IMR-90 (cell line): ENCODE measurements around the gene S1PR1. TPM values are rescaled to one million over a fixed set of nuclear protein-coding genes. Genes with fewer than 3 reads are reported as not detected.

Experiments used
- ATAC-seq: fragments of 200-7000 bp; cut with Tn5 transposase; 2 replicates; pipeline ENCODE4 v1.9.1; 2020; ENCODE audit warnings: low read depth, mild to moderate bottlenecking, moderate library complexity
- BruUV-seq: library from RNA; stranded (reverse); fragments of 400-500 nt; replicated peaks from 2 replicates; lab custom pipeline; 2021; lab: Mats Ljungman, UMichigan
- CTCF ChIA-PET: fragments of 300-600 bp; formaldehyde crosslinking; extraction: SDS; loops from one replicate; lab custom pipeline; 2021; ENCODE audit warnings: antibody characterized with exemption; lab: Yijun Ruan, JAX
- POLR2A ChIA-PET: fragments of 300-600 bp; sonication (Branson Sonifier 250); formaldehyde crosslinking; loops from one replicate; lab custom pipeline; 2022; ENCODE audit warnings: antibody characterized with exemption; ENCODE audit not compliant: unreplicated experiment; lab: Charles Lee
- DNase-seq: peaks from one replicate; pipeline ENCODE4 v3.0.0; 2013
- H2AFZ ChIP-seq: replicated peaks from 2 replicates; pipeline ENCODE3; 2013; ENCODE audit warnings: low read length, mild to moderate bottlenecking; ENCODE audit not compliant: poor library complexity
- H2AK5ac ChIP-seq: 2 replicates; pipeline ENCODE4 v1.6.1; 2013; ENCODE audit warnings: low read depth, low read length, inconsistent platforms
- H2AK9ac ChIP-seq: replicated peaks from 2 replicates; pipeline ENCODE3; 2013; ENCODE audit warnings: mild to moderate bottlenecking, low read depth, low read length, moderate library complexity; ENCODE audit not compliant: poor library complexity
- H2BK120ac ChIP-seq: 2 replicates; pipeline ENCODE4 v1.6.1; 2013; ENCODE audit warnings: low read depth, low read length, inconsistent platforms
- H2BK15ac ChIP-seq: 3 replicates; pipeline ENCODE4 v1.6.1; 2013; ENCODE audit warnings: low read depth, low read length, inconsistent platforms
- H2BK20ac ChIP-seq: 2 replicates; pipeline ENCODE4 v1.6.1; 2013; ENCODE audit warnings: low read depth, mild to moderate bottlenecking, inconsistent platforms, low read length, moderate library complexity
- H2BK5ac ChIP-seq: 2 replicates; pipeline ENCODE4 v1.6.1; 2013; ENCODE audit warnings: mild to moderate bottlenecking, low read depth, low read length, inconsistent platforms; ENCODE audit not compliant: poor library complexity, severe bottlenecking
- H3K14ac ChIP-seq: replicated peaks from 2 replicates; pipeline ENCODE4 v1.6.1; 2013; ENCODE audit warnings: low read depth, low read length, inconsistent platforms
- H3K18ac ChIP-seq: 2 replicates; pipeline ENCODE4 v1.6.1; 2013; ENCODE audit warnings: low read depth, low read length, control low read depth
- H3K23ac ChIP-seq: 2 replicates; pipeline ENCODE4 v1.6.1; 2013; ENCODE audit warnings: low read depth, low read length, inconsistent platforms
- H3K27ac ChIP-seq: 2 replicates; pipeline ENCODE4 v1.5.1; 2013; ENCODE audit warnings: mild to moderate bottlenecking, control low read depth, low read length; ENCODE audit not compliant: insufficient read depth
- H3K27me3 ChIP-seq: 2 replicates; pipeline ENCODE4 v1.6.1; 2013; ENCODE audit warnings: low read length; ENCODE audit not compliant: control insufficient read depth, insufficient read depth
- H3K36me3 ChIP-seq: 2 replicates; pipeline ENCODE4 v1.6.1; 2013; ENCODE audit warnings: low read length, mixed read lengths; ENCODE audit not compliant: control insufficient read depth, insufficient read depth
- H3K4ac ChIP-seq: 2 replicates; pipeline ENCODE4 v1.6.1; 2013; ENCODE audit warnings: low read depth, low read length, inconsistent platforms
- H3K4me1 ChIP-seq: 2 replicates; pipeline ENCODE4 v1.6.1; 2013; ENCODE audit warnings: low read length, mixed read lengths; ENCODE audit not compliant: control insufficient read depth, insufficient read depth
- H3K4me2 ChIP-seq: 2 replicates; pipeline ENCODE4 v1.6.1; 2013; ENCODE audit warnings: low read depth, mild to moderate bottlenecking, control low read depth, low read length, moderate library complexity
- H3K4me3 ChIP-seq: 2 replicates; pipeline ENCODE4 v1.5.1; 2013; ENCODE audit warnings: low read depth, mild to moderate bottlenecking, control low read depth, low read length, moderate library complexity; ENCODE audit not compliant: insufficient read depth
- H3K56ac ChIP-seq: 2 replicates; pipeline ENCODE4 v1.6.1; 2013; ENCODE audit warnings: low read length, inconsistent platforms; ENCODE audit not compliant: insufficient read depth; ENCODE audit errors: extremely low read depth
- H3K79me1 ChIP-seq, 2 experiments: 2 replicates each; pipeline ENCODE4 v1.6.1; 2013; ENCODE audit warnings: low read length in 2 of 2, inconsistent platforms in 1 of 2, low read depth in 1 of 2
- H3K9ac ChIP-seq: 2 replicates; pipeline ENCODE4 v1.6.1; 2013; ENCODE audit warnings: low read depth, low read length, control low read depth
- H3K9me1 ChIP-seq: 2 replicates; pipeline ENCODE4 v1.6.1; 2013; ENCODE audit warnings: low read length, inconsistent platforms; ENCODE audit not compliant: insufficient read depth
- H3K9me3 ChIP-seq: 2 replicates; pipeline ENCODE4 v1.6.1; 2013; ENCODE audit warnings: low read length; ENCODE audit not compliant: control insufficient read depth, insufficient read depth
- H4K20me1 ChIP-seq: 2 replicates; pipeline ENCODE4 v1.6.1; 2013; ENCODE audit warnings: low read length, inconsistent platforms; ENCODE audit not compliant: insufficient read depth
- H4K5ac ChIP-seq: 2 replicates; pipeline ENCODE4 v1.6.1; 2013; ENCODE audit warnings: mild to moderate bottlenecking, low read depth, low read length, control low read depth
- H4K8ac ChIP-seq, 2 experiments: 2 replicates each; pipeline ENCODE4 v1.6.1; 2013; ENCODE audit warnings: low read depth in 2 of 2, low read length in 2 of 2, control low read depth in 1 of 2, inconsistent platforms in 1 of 2
- H4K91ac ChIP-seq: 2 replicates; pipeline ENCODE4 v1.6.1; 2013; ENCODE audit warnings: low read depth, low read length, inconsistent platforms; ENCODE audit not compliant: insufficient read depth
- BHLHE40 ChIP-seq: fragments of 150-350 bp; IDR thresholded peaks from 2 replicates; pipeline ENCODE4 v1.6.1; 2016; ENCODE audit warnings: mild to moderate bottlenecking, low read depth, low read length
- CHD1 ChIP-seq: IDR thresholded peaks from 2 replicates; pipeline ENCODE4 v1.6.1; 2012; ENCODE audit warnings: low read depth, low read length, improper control_type of control experiment
- FOS ChIP-seq: fragments of 150-350 bp; IDR thresholded peaks from 2 replicates; pipeline ENCODE4 v1.6.1; 2016; ENCODE audit warnings: low read depth, low read length
- MXI1 ChIP-seq: IDR thresholded peaks from 2 replicates; pipeline ENCODE4 v1.6.1; 2012; ENCODE audit warnings: low read depth, mild to moderate bottlenecking, low read length, moderate library complexity, borderline replicate concordance
- RFX5 ChIP-seq: IDR thresholded peaks from 2 replicates; pipeline ENCODE4 v1.8.0; 2012; ENCODE audit warnings: low read depth, mild to moderate bottlenecking, low read length, moderate library complexity
- SMC3 ChIP-seq: fragments of 150-350 bp; IDR thresholded peaks from 2 replicates; pipeline ENCODE4 v1.6.1; 2016; ENCODE audit warnings: low read depth, mild to moderate bottlenecking, antibody characterized with exemption, low read length, moderate library complexity
- WGBS, 2 experiments: methylation state at CpG; one replicate each; pipeline versions ENCODE4 v1.1.5 to v1.1.7; 2013; ENCODE audit warnings: missing lambda C conversion rate in 2 of 2; ENCODE audit not compliant: insufficient read length in 1 of 2; ENCODE audit errors: extremely low coverage in 2 of 2; 5-methylcytosine and 5-hydroxymethylcytosine counted together
- dilution Hi-C: fragments of 300-500 bp; cut with HindIII; formaldehyde crosslinking; loops from one replicate; pipeline ENCODE4 v1.14.3; 2018; ENCODE audit warnings: low sequenced_read_pairs; ENCODE audit not compliant: unreplicated experiment
- in situ Hi-C: fragments of 300-500 bp; cut with MboI; formaldehyde crosslinking; loops from 3 replicates; pipeline ENCODE4 v1.14.3; 2019; ENCODE audit warnings: low sequenced_read_pairs, inconsistent platforms, mixed read lengths
- intact Hi-C: fragments of 100-400 bp; cut with micrococcal nuclease; formaldehyde crosslinking; loops from 2 replicates; pipeline ENCODE4 v1.10.0; 2022
- polyA plus RNA-seq, 3 experiments: library from polyadenylated mRNA; depleted of rRNA; stranded (reverse); fragments of >200 nt; gene quantifications; 2 replicates each; pipeline ENCODE4 v1.2.3, GENCODE V29; 2012; ENCODE audit warnings: low replicate concordance in 1 of 3
- total RNA-seq: library from RNA; depleted of rRNA; stranded (reverse); fragments of >200 nt; gene quantifications from 2 replicates; pipeline ENCODE4 v1.2.3, GENCODE V29; 2012

S1PR1 gene
- total and polyA plus RNA-seq, 2 of the 4 experiments (the other 2 are of a cell fraction), result 12.9 to 15.6 TPM

GRCh38 chr1:101247404-101248287 lies 10.8 kb downstream of the S1PR1 start:
- Histone ChIP-seq H2AFZ (no peak overlapping the region), H3K4ac (no peak overlapping the region), H2BK20ac (no peak overlapping the region), H3K14ac (no peak overlapping the region), H4K20me1 (no peaks in the 10 kb centered on the region), H2BK120ac (no peak overlapping the region), H3K9me3 (no peaks in the 10 kb centered on the region), H3K27me3 (no peaks in the 10 kb centered on the region), H3K9ac (no peak overlapping the region), H2AK5ac (no peak overlapping the region), H3K4me2 (no peak overlapping the region), H4K91ac (no peak overlapping the region), H3K4me1 (no peaks in the 10 kb centered on the region), H3K56ac (no peak overlapping the region), H4K8ac (no peak overlapping the region), H3K23ac (no peak overlapping the region), H3K36me3 (peaks cover 1% of the 10 kb centered on the region; the same call in 1 of the 2 replicates), H2BK15ac (no peak overlapping the region), H3K9me1 (no peaks in the 10 kb centered on the region), H2AK9ac (no peak overlapping the region), H4K5ac (no peak overlapping the region), H3K18ac (no peak overlapping the region), H3K4me3 (no peak overlapping the region), H3K79me1 (no peaks in the 10 kb centered on the region), H2BK5ac (no peak overlapping the region), H3K27ac (no peak overlapping the region)
- TF ChIP-seq FOS, result no peak
- no peak for TF ChIP-seq CHD1
- no peak for TF ChIP-seq SMC3
- no peak for TF ChIP-seq RFX5
- TF ChIP-seq MXI1, result no peak
- TF ChIP-seq BHLHE40, result no peak
- POLR2A ChIA-PET, result interaction anchor here (0.6 kb wide), 1 partner anchor 101 kb away, joined by 3 read pairs; no protein-coding TSS in a partner anchor
- WGBS, 2 experiments, result no CpG with 5 or more reads among the region's 6 CpGs
- in situ Hi-C loops, result loop anchor here (25.0 kb wide), 1 partner anchor 210 kb away; the partner anchor contains the start of gene DPH5
- no peak for DNase-seq
- dilution Hi-C loops, result no loop called here
- CTCF ChIA-PET, result interaction anchor here (1.4 kb wide), 1 partner anchor 9 kb away, joined by 8 read pairs; no protein-coding TSS in a partner anchor
- ATAC-seq, result no peak
- intact Hi-C loops, result no loop called here
- BruUV-seq, result no TSS peak
